ENCODE results near the gene HSPB1. TPM values are rescaled to one million over a fixed set of nuclear protein-coding genes. Genes with fewer than 3 reads are reported as not detected.
"Not testable (repeated sequence)": the region's sequence is repeated elsewhere in the genome, so short reads cannot be mapped to it uniquely, and the experiment has no call there.

Gene HSPB1
- total RNA-seq, 4 donors from 2014 or later: 880 to 2,548 (median 1,000) TPM

GRCh38 chr7:76332078-76332477 is 29.6 kb downstream of the HSPB1 start:
- WGBS, 2 donors (ENCODE audit: low coverage in 1 of 2): 40 to 63% methylated on average over 3 to 9 of the region's 9 CpGs
- TF ChIP-seq EP300 (IDR thresholded peaks at IDR 0.05): no peak
- TF ChIP-seq CTCF (IDR thresholded peaks at IDR 0.05): no peak
- no peak for TF ChIP-seq POLR2A (IDR thresholded peaks at IDR 0.05)
- no peak for ATAC-seq
- peaks cover 3 to 87% (median 16%) of the 10 kb centered on the region in 3 donors for H3K4me1 ChIP-seq
- H3K27me3 ChIP-seq: no peaks in the 10 kb centered on the region
- no peak overlapping the region for H3K27ac ChIP-seq
- H3K4me3 ChIP-seq: no peak overlapping the region
- no peaks in the 10 kb centered on the region for H3K9me3 ChIP-seq
- peaks cover 0 to 26% of the 10 kb centered on the region in 2 donors for H3K36me3 ChIP-seq

GRCh38 chr7:76333511-76334101 is 31.1 kb downstream of the HSPB1 start:
- Histone ChIP-seq H3K4me1 (peaks cover 3 to 88% (median 16%) of the 10 kb centered on the region in 3 donors), H3K27ac (peak overlapping the region in 3 of 4 donors; percentile 43 to 53 (median 43))
- ATAC-seq: peak; percentile 55

GRCh38 chr7:76334320-76334967 is 32.0 kb downstream of the HSPB1 start:
- peak overlapping the region in 1 of 4 donors; percentile 53 for H3K27ac ChIP-seq
- TF ChIP-seq CTCF (IDR thresholded peaks at IDR 0.05) (no peak), POLR2AphosphoS5 (IDR thresholded peaks at IDR 0.05) (no peak), EP300 (IDR thresholded peaks at IDR 0.05) (no peak), POLR2A (IDR thresholded peaks at IDR 0.05) (no peak)
- H3K9me3 ChIP-seq: no peaks in the 10 kb centered on the region
- 74 to 78% methylated on average over 3 to 6 of the region's 6 CpGs for WGBS, 2 donors (ENCODE audit: low coverage in 1 of 2)
- peaks cover 3 to 92% (median 16%) of the 10 kb centered on the region in 3 donors for H3K4me1 ChIP-seq
- no peaks in the 10 kb centered on the region for H3K27me3 ChIP-seq
- peaks cover 0 to 7% of the 10 kb centered on the region in 2 donors for H3K36me3 ChIP-seq
- ATAC-seq: no peak
- H3K4me3 ChIP-seq: no peak overlapping the region

More at GRCh38 chr7:76333511-76334101, 31.1 kb downstream of the HSPB1 start:
- Histone ChIP-seq H3K4me3 (no peak overlapping the region), H3K27me3 (no peaks in the 10 kb centered on the region), H3K36me3 (peaks cover 0 to 15% of the 10 kb centered on the region in 2 donors), H3K9me3 (no peaks in the 10 kb centered on the region)
- 47 to 58% methylated on average over 5 to 11 of the region's 14 CpGs for WGBS, 2 donors (ENCODE audit: low coverage in 1 of 2)
- TF ChIP-seq POLR2AphosphoS5 (IDR thresholded peaks at IDR 0.05): peak; percentile 40
- TF ChIP-seq CTCF (IDR thresholded peaks at IDR 0.05): no peak

GRCh38 chr7:76335417-76335816 is 32.9 kb downstream of the HSPB1 start:
- 100% methylated on average over 1 of the region's 2 CpGs for WGBS, 2 donors (ENCODE audit: low coverage in 1 of 2)
- ATAC-seq, H3K36me3 ChIP-seq, H3K4me3 ChIP-seq, H3K27me3 ChIP-seq, H3K9me3 ChIP-seq, H3K27ac ChIP-seq: not testable (repeated sequence)
- H3K4me1 ChIP-seq: peaks cover 3 to 94% (median 16%) of the 10 kb centered on the region in 3 donors

GRCh38 chr7:76336094-76336493 is 33.6 kb downstream of the HSPB1 start:
- no peak for ATAC-seq
- H3K27me3 ChIP-seq: no peaks in the 10 kb centered on the region
- H3K4me1 ChIP-seq: peaks cover 7 to 94% (median 21%) of the 10 kb centered on the region in 3 donors
- no peak overlapping the region for H3K27ac ChIP-seq
- no peak overlapping the region for H3K4me3 ChIP-seq
- H3K36me3 ChIP-seq: no peaks in the 10 kb centered on the region
- no peak for TF ChIP-seq EP300 (IDR thresholded peaks at IDR 0.05)
- no peak for TF ChIP-seq POLR2A (IDR thresholded peaks at IDR 0.05)
- no peak for TF ChIP-seq CTCF (IDR thresholded peaks at IDR 0.05)
- TF ChIP-seq POLR2AphosphoS5 (IDR thresholded peaks at IDR 0.05): no peak
- H3K9me3 ChIP-seq: no peaks in the 10 kb centered on the region
